IPS DF 6.9 (cell line): ENCODE measurements around the gene RBM45.

ENCODE experiments used
- DNase-seq: peaks from one replicate; pipeline ENCODE4 v3.0.0-alpha.2; 2013; ENCODE audit warnings: low read depth, low spot score
- H3K27ac ChIP-seq: one replicate; pipeline ENCODE4 v1.5.1; 2013; ENCODE audit warnings: low read length, control low read depth
- H3K27me3 ChIP-seq: 2 replicates; pipeline ENCODE4 v1.6.1; 2013; ENCODE audit warnings: mild to moderate bottlenecking, low read length; ENCODE audit not compliant: control insufficient read depth, insufficient read depth
- H3K36me3 ChIP-seq: 2 replicates; pipeline ENCODE4 v1.6.1; 2013; ENCODE audit warnings: low read length; ENCODE audit not compliant: control insufficient read depth, insufficient read depth
- H3K4me1 ChIP-seq: 2 replicates; pipeline ENCODE4 v1.6.1; 2013; ENCODE audit warnings: low read length; ENCODE audit not compliant: control insufficient read depth, insufficient read depth
- H3K4me3 ChIP-seq: 2 replicates; pipeline ENCODE4 v1.5.1; 2013; ENCODE audit warnings: mild to moderate bottlenecking, low read length
- H3K9me3 ChIP-seq: 2 replicates; pipeline ENCODE4 v1.6.1; 2013; ENCODE audit warnings: low read length, inconsistent platforms; ENCODE audit not compliant: control insufficient read depth, insufficient read depth
- WGBS: extraction: QIAGEN DNeasy Blood & Tissue Kit; methylation state at CpG from one replicate; pipeline ENCODE4 v1.1.7; 2013; ENCODE audit warnings: mixed read lengths, missing lambda C conversion rate; ENCODE audit not compliant: insufficient read length, insufficient coverage; 5-methylcytosine and 5-hydroxymethylcytosine counted together

RBM45 gene, protein sequence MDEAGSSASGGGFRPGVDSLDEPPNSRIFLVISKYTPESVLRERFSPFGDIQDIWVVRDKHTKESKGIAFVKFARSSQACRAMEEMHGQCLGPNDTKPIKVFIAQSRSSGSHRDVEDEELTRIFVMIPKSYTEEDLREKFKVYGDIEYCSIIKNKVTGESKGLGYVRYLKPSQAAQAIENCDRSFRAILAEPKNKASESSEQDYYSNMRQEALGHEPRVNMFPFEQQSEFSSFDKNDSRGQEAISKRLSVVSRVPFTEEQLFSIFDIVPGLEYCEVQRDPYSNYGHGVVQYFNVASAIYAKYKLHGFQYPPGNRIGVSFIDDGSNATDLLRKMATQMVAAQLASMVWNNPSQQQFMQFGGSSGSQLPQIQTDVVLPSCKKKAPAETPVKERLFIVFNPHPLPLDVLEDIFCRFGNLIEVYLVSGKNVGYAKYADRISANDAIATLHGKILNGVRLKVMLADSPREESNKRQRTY

DNA sequence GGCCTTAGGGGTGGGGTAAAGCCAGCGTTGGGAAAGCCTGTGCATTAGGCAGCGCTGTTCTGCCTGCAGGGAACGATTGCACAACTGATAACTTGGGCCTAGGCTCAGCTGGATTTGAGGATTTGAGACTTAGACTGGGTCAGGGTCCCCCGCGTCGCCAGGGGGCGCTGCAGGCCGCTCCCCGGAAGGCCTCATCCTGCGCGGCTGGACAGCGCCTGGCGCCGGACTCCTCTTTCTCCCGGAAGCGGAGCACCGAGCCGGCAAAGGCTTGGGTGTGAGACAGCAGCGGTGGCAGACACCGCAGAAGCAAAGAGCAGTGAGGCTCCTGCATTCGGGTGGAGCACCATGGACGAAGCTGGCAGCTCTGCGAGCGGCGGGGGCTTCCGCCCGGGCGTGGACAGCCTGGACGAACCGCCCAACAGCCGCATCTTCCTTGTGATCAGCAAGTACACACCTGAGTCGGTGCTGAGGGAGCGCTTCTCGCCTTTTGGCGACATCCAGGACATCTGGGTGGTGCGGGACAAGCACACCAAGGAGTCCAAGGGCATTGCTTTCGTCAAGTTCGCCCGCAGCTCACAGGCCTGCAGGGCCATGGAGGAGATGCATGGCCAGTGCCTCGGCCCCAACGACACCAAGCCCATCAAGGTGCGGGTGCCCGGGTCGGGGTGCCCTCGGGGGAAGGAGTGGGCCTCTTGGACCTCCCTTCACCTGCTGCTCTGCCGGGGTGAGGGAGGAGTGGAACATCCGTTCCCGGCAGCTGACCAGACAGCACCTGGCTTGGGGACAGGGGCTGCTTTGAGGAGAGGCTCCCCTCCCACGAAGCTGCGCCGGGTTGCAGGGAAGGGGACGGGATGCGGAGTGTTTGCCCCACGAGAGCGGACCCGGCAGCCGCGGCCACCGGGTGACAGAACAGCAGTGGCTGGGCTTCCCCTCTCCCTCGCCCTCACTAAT is at the start of gene RBM45:
RBM45 (plus strand) TSS at position 236 of the 951 bp plus-strand sequence; CDS start at position 346, 110 bp downstream.
- no CpG with 5 or more reads among the region's 60 CpGs for WGBS
- H3K27ac ChIP-seq = no peak within 1 kb of the TSS
- no peaks in the 10 kb centered on the region; the same call in 1 of the 2 replicates for H3K4me1 ChIP-seq
- DNase-seq = peak; percentile 85
- peak within 1 kb of the TSS; percentile 85 for H3K4me3 ChIP-seq
- no peaks in the 10 kb centered on the region for H3K36me3 ChIP-seq
- H3K9me3 ChIP-seq = no peaks in the 10 kb centered on the region
- no peaks in the 10 kb centered on the region for H3K27me3 ChIP-seq

DNA sequence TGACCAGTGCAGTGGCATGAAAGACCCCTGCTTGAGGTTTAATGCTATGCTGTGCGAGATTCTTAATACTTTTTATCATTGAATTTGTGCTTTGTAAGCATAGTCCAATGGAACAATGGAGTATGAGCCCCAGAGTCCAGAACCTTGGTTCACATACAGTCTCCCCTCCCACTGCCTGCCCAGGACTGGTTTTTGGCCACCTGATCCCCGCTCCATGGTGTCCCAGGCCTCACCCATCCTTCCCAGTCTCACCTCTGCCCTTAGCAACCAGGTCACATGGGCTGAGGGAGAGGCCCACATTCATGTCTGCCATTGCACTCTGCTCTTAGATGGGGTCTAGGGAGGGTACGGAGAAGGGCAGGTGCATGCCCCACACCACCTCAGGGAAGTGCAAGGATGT is 45.9 kb upstream of the RBM45 start:
- Histone ChIP-seq H3K9me3 (no peaks in the 10 kb centered on the region), H3K36me3 (no peaks in the 10 kb centered on the region), H3K4me1 (no peaks in the 10 kb centered on the region), H3K4me3 (no peak overlapping the region), H3K27me3 (no peaks in the 10 kb centered on the region), H3K27ac (no peak overlapping the region)
- no CpG with 5 or more reads among the region's 3 CpGs for WGBS
- DNase-seq = no peak

DNA sequence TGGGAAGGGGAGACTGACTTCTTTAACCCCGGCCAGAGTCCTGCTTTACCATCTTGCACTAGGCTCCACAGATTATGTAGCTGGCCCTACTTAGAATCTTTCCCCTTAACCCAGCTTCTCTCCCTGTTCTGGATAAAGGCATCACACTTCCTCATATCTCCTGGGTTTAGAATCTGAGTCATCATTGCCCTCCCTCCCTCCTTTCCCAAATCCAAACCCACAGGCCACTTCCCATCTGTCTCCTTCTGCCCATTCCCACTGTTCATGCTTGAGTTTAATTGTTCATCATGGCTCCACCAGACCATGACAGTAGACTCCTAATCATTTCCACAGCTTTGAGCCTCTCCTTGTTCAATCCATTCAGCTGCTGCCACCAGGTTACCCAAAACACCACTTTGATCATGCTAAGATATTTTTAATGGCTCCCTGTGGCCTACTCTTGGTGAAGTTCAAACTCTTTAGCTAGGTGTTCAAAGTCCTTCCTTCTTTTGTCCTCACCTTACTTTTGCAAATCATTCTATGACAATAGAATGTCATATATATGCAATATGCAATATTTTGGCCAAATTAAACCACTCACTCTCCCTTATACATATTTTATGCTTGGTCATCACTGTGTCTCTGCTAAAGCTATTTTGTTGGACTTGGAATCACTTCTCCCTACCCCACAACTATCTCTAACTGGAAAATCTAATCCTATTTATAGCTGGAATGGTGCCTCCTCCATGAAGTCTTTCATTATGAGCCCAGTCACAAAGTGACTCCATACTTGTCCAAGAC is 45.2 kb upstream of the RBM45 start:
- no CpG with 5 or more reads among the region's 1 CpG for WGBS
- Histone ChIP-seq H3K36me3 (no peaks in the 10 kb centered on the region), H3K27ac (no peak overlapping the region), H3K4me3 (no peak overlapping the region), H3K27me3 (no peaks in the 10 kb centered on the region), H3K9me3 (no peaks in the 10 kb centered on the region), H3K4me1 (no peaks in the 10 kb centered on the region)
- DNase-seq = no peak

DNA sequence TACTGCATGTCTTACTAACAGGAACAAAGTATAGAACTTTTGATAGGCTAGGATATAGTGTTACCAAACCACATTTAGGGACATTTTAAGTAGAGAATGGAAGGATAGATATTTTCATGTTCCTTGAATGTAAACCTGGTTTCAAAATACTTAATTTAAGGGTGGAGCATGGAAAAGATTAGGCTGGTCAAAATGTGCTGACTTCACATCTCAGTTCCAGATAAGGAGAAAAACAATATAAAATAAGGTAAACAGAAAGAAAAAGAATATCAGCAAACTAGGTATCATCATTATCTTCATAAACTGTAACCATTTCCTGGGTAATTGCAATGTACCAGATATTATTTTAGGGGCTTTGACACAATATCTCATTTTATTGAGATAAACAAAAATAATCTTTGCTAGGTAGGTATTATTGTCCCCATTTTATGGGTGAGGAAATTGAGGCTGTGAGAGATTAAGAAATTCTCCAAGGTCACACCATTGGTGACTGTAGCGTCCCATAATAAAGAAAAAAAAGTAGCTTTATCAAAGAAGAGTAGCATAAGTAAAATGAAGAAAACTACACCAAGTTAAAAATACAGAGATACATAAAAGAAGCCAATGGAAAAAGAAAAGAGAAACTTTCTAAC is 43.3 kb upstream of the RBM45 start:
- Histone ChIP-seq H3K36me3 (no peaks in the 10 kb centered on the region), H3K9me3 (no peaks in the 10 kb centered on the region), H3K4me3 (no peak overlapping the region), H3K27me3 (no peaks in the 10 kb centered on the region), H3K27ac (no peak overlapping the region), H3K4me1 (no peaks in the 10 kb centered on the region)
- no peak for DNase-seq
- no CpG with 5 or more reads among the region's 1 CpG for WGBS

DNA sequence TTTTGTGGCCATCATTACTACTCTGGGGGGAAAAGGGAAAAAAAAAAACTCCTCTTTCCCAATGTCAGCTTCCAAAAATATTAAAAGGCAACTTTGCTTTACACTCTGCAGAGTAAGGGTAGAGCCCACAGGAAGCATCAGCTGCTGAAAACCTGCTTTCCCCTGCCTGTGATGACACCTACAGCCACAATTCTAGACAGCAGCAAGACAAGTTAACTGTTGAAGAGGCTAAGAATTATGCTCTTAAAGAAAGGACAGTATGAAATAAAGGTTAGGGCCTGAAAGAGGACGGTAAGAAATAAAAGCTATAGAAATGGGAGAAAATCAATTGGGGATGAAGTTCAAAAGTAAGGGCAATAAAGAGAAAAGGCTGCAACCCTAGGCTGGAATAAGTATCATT is 42.7 kb upstream of the RBM45 start:
- no peak for DNase-seq
- Histone ChIP-seq H3K9me3 (no peaks in the 10 kb centered on the region), H3K4me1 (no peaks in the 10 kb centered on the region), H3K27me3 (no peaks in the 10 kb centered on the region), H3K27ac (no peak overlapping the region), H3K36me3 (no peaks in the 10 kb centered on the region), H3K4me3 (no peak overlapping the region)
- WGBS = no CpG with 5 or more reads among the region's 1 CpG

DNA sequence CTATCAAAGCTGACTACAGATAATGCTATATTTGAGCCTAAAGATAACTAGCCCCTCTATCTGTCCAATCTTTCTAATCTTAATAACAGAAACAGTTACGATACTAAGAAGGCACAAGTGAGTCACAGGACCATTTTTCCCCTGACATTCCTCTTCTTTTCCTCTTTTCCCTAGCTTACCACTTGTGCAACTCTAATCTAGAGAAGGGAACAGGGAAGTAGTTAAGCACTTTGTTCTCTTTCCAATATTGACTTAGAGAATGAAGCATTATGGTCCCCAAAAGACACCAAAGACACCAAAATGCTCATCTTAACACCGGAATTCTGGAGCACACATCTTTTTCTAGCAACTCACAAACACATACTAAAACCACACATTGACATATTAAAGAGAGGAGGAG is 41.4 kb upstream of the RBM45 start:
- H3K9me3 ChIP-seq = no peaks in the 10 kb centered on the region
- H3K4me1 ChIP-seq = no peaks in the 10 kb centered on the region
- H3K4me3 ChIP-seq = no peak overlapping the region
- H3K27me3 ChIP-seq = no peaks in the 10 kb centered on the region
- no peak overlapping the region for H3K27ac ChIP-seq
- WGBS = no CpG with 5 or more reads among the region's 2 CpGs
- DNase-seq = no peak
- H3K36me3 ChIP-seq = no peaks in the 10 kb centered on the region

DNA sequence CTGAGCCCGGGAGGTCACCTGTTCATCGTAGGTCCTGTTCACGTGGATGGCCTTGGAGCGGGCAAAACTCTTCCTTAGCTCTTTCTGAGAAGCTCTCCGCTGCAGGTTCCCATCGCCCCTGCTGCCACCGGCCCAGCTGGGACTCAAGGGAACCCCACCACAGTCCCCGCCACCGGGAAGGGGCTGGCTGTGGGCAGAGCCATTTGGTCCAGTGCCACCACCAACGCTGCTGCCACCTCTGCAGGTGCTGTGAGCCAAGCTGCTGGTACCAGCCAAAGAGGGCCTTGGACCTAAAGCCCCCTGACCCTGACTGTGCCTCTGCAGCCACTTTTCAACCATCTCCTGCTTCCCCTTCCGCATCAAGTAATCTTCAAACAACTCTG is 40.2 kb upstream of the RBM45 start:
- H3K9me3 ChIP-seq = no peaks in the 10 kb centered on the region
- no peak overlapping the region for H3K27ac ChIP-seq
- H3K4me3 ChIP-seq = peak overlapping the region; percentile 52; the same call in 1 of the 2 replicates
- WGBS = no CpG with 5 or more reads among the region's 11 CpGs
- no peaks in the 10 kb centered on the region for H3K27me3 ChIP-seq
- H3K36me3 ChIP-seq = no peaks in the 10 kb centered on the region
- H3K4me1 ChIP-seq = no peaks in the 10 kb centered on the region
- no peak for DNase-seq

DNA sequence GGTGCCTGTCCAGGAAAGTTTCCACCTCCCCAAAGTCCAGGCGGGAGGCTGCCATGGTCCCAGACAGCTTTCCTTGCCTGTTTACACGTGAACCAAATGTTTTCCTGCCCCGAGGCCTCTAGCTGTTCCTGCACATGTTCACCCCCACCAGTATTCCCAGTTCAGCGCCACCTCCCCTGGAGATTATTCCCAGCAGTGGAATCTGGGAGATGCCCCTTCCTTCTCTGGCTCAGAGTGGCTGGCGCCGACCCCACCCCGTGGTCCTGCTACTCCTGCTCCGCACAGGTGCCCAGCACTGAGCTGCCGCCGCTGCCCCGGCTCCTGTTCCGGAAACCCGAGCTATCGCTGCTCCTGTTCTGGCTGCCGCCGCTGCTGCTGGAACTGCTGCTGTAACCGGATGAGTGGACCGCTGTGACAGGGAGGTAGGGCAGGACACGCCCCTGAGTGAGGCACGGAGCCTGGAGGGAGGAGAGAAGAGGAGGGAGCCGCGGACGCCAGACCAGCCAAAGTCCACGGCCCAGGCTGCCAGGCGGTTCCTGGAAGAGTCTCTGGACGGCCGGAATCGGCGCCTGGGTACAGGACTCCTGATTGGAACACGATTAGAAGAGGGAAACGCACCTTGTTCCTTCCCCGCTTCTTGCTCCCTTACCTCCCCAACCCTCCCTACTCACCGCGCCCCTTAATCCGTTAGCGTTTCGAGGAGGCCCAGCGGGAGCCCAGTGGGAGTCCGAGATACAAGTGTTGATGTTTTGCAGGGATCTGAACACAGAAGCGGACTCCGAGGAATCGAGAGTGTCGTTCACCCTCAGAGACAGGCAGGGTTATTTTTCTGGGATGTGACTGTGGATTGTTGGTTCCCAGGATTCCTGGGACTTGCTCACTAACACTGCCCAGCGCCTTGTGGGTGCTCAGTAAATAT is 39.6 kb upstream of the RBM45 start, which contains the start of gene PDE11A:
PDE11A (minus strand) TSS at position 395 of the 919 bp plus-strand sequence; CDS start at position 55, 340 bp downstream.
- no CpG with 5 or more reads among the region's 44 CpGs for WGBS
- peak within 1 kb of the TSS; percentile 52; the same call in 1 of the 2 replicates for H3K4me3 ChIP-seq
- H3K27ac ChIP-seq = no peak within 1 kb of the TSS
- no peaks in the 10 kb centered on the region for H3K4me1 ChIP-seq
- peak; percentile 66 for DNase-seq
- no peaks in the 10 kb centered on the region for H3K9me3 ChIP-seq
- no peaks in the 10 kb centered on the region for H3K36me3 ChIP-seq
- H3K27me3 ChIP-seq = no peaks in the 10 kb centered on the region
